ENCODE data around the gene CPNE1. TPM values are rescaled to one million over a fixed set of nuclear protein-coding genes. Genes with fewer than 3 reads are reported as not detected.
A peak's percentile ranks its signal among the peaks of the same experiment; 100 is the strongest.
"Not testable (repeated sequence)": the region's sequence is repeated elsewhere in the genome, so short reads cannot be mapped to it uniquely, and the experiment has no call there.

Gene CPNE1
- total RNA-seq, 1 donor from 2014 or later, result 116 TPM

DNA sequence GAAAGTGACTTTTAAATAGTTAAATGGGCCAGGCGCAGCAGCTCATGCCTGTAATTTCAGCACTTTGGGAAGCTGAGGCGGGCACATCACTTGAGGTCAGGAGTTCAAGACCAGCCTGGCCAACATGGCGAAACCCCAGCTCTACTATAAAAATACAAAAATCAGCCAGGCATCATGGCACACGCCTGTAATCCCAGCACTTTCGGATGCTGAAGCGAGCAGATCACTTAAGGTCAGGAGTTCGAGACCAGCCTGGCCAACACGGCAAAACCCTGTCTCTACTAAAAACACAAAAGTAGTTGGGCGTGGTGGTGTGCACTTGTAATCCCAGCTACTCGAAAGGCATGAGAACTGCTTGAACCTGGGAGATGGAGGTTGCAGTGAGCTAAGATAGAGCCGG lies 41.2 kb upstream of the CPNE1 start:
- H3K9ac ChIP-seq (ENCODE audit: low read depth in 1 of 3, low read length in 3 of 3); H3K27me3 ChIP-seq (ENCODE audit: control insufficient read depth in 3 of 3, insufficient read depth in 3 of 3, low read length in 3 of 3); H3K4me1 ChIP-seq (ENCODE audit: control insufficient read depth in 3 of 3, insufficient read depth in 3 of 3, low read length in 3 of 3); H3K9me3 ChIP-seq (ENCODE audit: control insufficient read depth in 3 of 3, low read length in 3 of 3); H3K27ac ChIP-seq (ENCODE audit: low read depth, low read length); H3K4me3 ChIP-seq (ENCODE audit: low read length in 3 of 3): not testable (repeated sequence)
- H3K36me3 ChIP-seq (ENCODE audit: control insufficient read depth in 3 of 3, insufficient read depth in 3 of 3, low read length in 3 of 3), result peaks cover 33 to 59% (median 59%) of the 10 kb centered on the region in 3 donors

GRCh38 chr20:35704514-35705261 lies 40.0 kb upstream of the CPNE1 start:
- no peaks in the 10 kb centered on the region for H3K9me3 ChIP-seq (ENCODE audit: control insufficient read depth in 3 of 3, low read length in 3 of 3)
- no peak overlapping the region for H3K27ac ChIP-seq (ENCODE audit: low read depth, low read length)
- no peak overlapping the region for H3K9ac ChIP-seq (ENCODE audit: low read depth in 1 of 3, low read length in 3 of 3)
- H3K4me3 ChIP-seq (ENCODE audit: low read length in 3 of 3), result no peak overlapping the region
- H3K4me1 ChIP-seq (ENCODE audit: control insufficient read depth in 3 of 3, insufficient read depth in 3 of 3, low read length in 3 of 3), result peaks cover 17% of the 10 kb centered on the region in 3 donors
- H3K27me3 ChIP-seq (ENCODE audit: control insufficient read depth in 3 of 3, insufficient read depth in 3 of 3, low read length in 3 of 3), result no peaks in the 10 kb centered on the region
- peaks cover 33 to 48% (median 48%) of the 10 kb centered on the region in 3 donors for H3K36me3 ChIP-seq (ENCODE audit: control insufficient read depth in 3 of 3, insufficient read depth in 3 of 3, low read length in 3 of 3)

GRCh38 chr20:35702824-35703695 lies 38.4 kb upstream of the CPNE1 start:
- Histone ChIP-seq H3K9me3 (ENCODE audit: control insufficient read depth in 3 of 3, low read length in 3 of 3) (no peaks in the 10 kb centered on the region), H3K27ac (ENCODE audit: low read depth, low read length) (peak overlapping the region; percentile 8), H3K27me3 (ENCODE audit: control insufficient read depth in 3 of 3, insufficient read depth in 3 of 3, low read length in 3 of 3) (no peaks in the 10 kb centered on the region), H3K4me1 (ENCODE audit: control insufficient read depth in 3 of 3, insufficient read depth in 3 of 3, low read length in 3 of 3) (peaks cover 24 to 26% (median 25%) of the 10 kb centered on the region in 3 donors), H3K9ac (ENCODE audit: low read depth in 1 of 3, low read length in 3 of 3) (no peak overlapping the region), H3K36me3 (ENCODE audit: control insufficient read depth in 3 of 3, insufficient read depth in 3 of 3, low read length in 3 of 3) (peaks cover 32 to 37% (median 34%) of the 10 kb centered on the region in 3 donors), H3K4me3 (ENCODE audit: low read length in 3 of 3) (no peak overlapping the region)

DNA sequence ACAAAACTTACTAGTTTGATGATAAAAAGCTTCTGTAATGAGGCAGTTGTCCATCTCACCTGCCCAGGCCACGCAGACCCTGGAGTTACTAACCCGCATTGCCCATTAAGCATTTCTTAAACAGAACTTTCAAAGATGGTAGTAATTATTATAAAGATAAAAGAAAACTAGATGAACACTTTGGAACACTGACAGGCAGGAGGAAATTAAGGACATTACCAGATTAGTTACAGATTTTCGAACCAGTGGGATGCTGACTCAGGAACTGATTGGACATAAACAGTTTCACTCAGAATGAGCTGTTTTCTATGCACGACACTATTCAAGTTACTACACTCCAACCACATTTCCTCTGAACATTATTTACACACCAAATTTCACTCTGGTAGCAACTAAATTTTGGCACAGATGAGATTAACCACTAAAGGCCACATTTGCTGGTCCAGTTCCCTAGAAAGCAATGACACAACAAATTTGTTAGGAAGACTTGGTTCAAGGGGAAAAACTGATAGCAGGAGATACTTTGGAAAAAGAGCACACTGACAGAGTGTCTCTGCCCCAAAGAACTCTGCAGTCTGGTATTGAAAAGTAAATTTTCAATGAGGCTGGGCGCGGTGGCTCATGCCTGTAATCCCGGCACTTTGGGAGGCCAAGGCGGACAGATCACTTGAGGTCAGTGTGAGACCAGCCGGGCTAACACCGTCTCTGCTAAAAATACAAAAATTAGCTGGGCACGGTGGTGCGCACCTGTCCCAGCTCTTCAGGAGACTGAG lies 37.5 kb upstream of the CPNE1 start:
- Histone ChIP-seq H3K4me1 (ENCODE audit: control insufficient read depth in 3 of 3, insufficient read depth in 3 of 3, low read length in 3 of 3) (peaks cover 30 to 33% (median 33%) of the 10 kb centered on the region in 3 donors), H3K9me3 (ENCODE audit: control insufficient read depth in 3 of 3, low read length in 3 of 3) (no peaks in the 10 kb centered on the region), H3K27me3 (ENCODE audit: control insufficient read depth in 3 of 3, insufficient read depth in 3 of 3, low read length in 3 of 3) (no peaks in the 10 kb centered on the region), H3K9ac (ENCODE audit: low read depth in 1 of 3, low read length in 3 of 3) (no peak overlapping the region), H3K4me3 (ENCODE audit: low read length in 3 of 3) (no peak overlapping the region), H3K27ac (ENCODE audit: low read depth, low read length) (peak overlapping the region; percentile 8), H3K36me3 (ENCODE audit: control insufficient read depth in 3 of 3, insufficient read depth in 3 of 3, low read length in 3 of 3) (peaks cover 30 to 38% (median 37%) of the 10 kb centered on the region in 3 donors)

DNA sequence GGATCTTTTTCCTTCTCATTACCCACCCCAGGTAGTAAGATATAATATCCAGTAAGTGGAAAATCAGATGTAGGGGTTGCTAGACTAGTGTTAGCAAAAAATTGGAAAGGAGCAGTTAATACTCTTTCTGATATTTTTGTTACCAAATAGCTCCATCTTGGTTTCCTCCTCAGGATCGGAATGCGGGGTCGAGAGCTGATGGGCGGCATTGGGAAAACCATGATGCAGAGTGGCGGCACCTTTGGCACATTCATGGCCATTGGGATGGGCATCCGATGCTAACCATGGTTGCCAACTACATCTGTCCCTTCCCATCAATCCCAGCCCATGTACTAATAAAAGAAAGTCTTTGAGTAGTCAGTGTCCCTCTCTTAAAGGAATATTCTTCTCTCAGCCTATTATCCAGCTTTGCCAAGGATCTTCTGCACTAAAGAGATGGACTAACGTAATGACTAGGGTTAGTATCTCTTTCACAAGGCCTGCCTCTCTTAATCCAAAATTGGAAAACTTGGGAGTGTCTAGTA lies 36.0 kb upstream of the CPNE1 start:
- Histone ChIP-seq H3K4me1 (ENCODE audit: control insufficient read depth in 3 of 3, insufficient read depth in 3 of 3, low read length in 3 of 3) (peaks cover 33 to 34% (median 33%) of the 10 kb centered on the region in 3 donors), H3K4me3 (ENCODE audit: low read length in 3 of 3) (no peak overlapping the region), H3K9ac (ENCODE audit: low read depth in 1 of 3, low read length in 3 of 3) (peak overlapping the region in 1 of 3 donors; percentile 98), H3K27ac (ENCODE audit: low read depth, low read length) (no peak overlapping the region), H3K27me3 (ENCODE audit: control insufficient read depth in 3 of 3, insufficient read depth in 3 of 3, low read length in 3 of 3) (no peaks in the 10 kb centered on the region), H3K9me3 (ENCODE audit: control insufficient read depth in 3 of 3, low read length in 3 of 3) (no peaks in the 10 kb centered on the region), H3K36me3 (ENCODE audit: control insufficient read depth in 3 of 3, insufficient read depth in 3 of 3, low read length in 3 of 3) (peaks cover 27 to 34% (median 32%) of the 10 kb centered on the region in 3 donors)

DNA sequence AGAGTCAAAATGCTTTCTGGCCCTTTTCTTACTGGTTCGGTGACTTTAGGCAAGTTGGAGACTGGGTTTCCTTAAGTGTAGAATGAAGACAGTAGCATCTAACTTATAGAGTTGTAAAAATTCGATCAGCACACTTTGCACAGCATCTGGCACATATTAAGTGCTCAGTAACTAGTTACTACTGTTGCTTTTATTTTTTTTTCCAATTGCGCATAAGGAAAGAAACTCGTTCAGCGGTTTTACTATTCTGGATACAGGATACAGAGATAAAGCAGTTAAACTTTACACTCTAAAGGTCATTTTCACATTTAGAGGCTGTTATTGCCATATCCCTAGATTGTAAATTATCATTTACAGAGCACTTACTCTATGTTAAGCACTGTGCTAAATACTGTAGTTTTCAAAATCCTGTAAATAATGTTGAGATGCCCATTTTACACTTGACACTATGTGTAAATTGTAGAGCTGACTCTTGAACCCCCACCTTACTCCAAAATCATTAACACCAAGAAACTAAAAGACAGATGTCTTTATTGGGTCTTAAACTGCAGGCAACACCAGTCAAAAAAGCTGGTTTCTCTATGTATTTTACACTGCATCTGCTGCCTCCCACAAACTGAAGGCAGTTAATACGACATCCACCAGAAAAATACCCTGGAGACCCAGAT lies 35.4 kb upstream of the CPNE1 start:
- peaks cover 33 to 34% (median 33%) of the 10 kb centered on the region in 3 donors for H3K4me1 ChIP-seq (ENCODE audit: control insufficient read depth in 3 of 3, insufficient read depth in 3 of 3, low read length in 3 of 3)
- no peaks in the 10 kb centered on the region for H3K9me3 ChIP-seq (ENCODE audit: control insufficient read depth in 3 of 3, low read length in 3 of 3)
- H3K27me3 ChIP-seq (ENCODE audit: control insufficient read depth in 3 of 3, insufficient read depth in 3 of 3, low read length in 3 of 3), result no peaks in the 10 kb centered on the region
- peak overlapping the region; percentile 90 to 99 (median 98) for H3K9ac ChIP-seq (ENCODE audit: low read depth in 1 of 3, low read length in 3 of 3)
- peak overlapping the region; percentile 95 for H3K27ac ChIP-seq (ENCODE audit: low read depth, low read length)
- peaks cover 29 to 33% (median 32%) of the 10 kb centered on the region in 3 donors for H3K36me3 ChIP-seq (ENCODE audit: control insufficient read depth in 3 of 3, insufficient read depth in 3 of 3, low read length in 3 of 3)
- peak overlapping the region; percentile 79 to 98 (median 96) for H3K4me3 ChIP-seq (ENCODE audit: low read length in 3 of 3)

DNA sequence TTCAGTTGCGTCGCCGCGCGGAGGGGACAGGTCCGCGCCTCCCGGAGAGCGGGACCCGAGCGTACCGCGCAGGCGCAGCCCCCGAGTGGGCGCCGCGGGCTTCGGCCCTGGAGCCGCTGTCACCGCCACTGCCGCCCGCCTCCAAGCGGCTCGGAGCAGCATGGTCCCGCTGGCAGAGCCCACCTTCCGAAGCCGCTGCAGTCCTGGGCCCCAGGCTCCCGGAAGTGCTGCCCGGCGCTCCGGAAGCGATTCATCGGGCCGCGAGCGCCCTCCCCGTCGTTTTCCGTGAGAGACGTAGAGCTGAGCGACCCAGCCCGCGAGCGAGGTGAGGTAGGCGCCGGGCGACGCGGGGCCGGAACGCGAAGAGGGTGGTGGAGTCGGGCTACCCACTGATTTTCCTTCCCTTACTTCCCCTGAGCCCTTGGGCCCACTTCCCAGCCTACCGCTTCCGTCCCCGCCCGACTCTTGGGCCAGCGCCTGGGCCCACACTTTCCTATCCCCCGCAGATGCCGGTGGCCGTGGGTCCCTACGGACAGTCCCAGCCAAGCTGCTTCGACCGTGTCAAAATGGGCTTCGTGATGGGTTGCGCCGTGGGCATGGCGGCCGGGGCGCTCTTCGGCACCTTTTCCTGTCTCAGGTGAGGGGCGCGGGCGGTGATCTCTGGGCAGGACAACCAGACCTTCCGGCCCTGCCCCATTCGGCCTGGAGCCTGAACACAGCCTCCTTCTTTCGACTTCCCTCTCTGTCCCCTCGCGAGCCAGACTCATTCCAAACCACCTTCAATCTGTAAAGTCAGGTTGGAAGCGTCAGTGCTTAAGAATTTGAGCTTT lies 34.6 kb upstream of the CPNE1 start, which contains the start of the genes NFS1 and ROMO1:
Gene NFS1, minus strand, starts transcription at position 226 of the 830 bp plus-strand sequence. Its CDS starts 64 bp downstream, at position 162.
Gene ROMO1, plus strand, starts transcription at position 279 of the 830 bp plus-strand sequence. Its CDS starts 228 bp downstream, at position 507.
- H3K36me3 ChIP-seq (ENCODE audit: control insufficient read depth in 3 of 3, insufficient read depth in 3 of 3, low read length in 3 of 3), result peaks cover 26 to 30% (median 27%) of the 10 kb centered on the region in 3 donors
- peak within 1 kb of the TSS; percentile 79 to 98 (median 96) for H3K4me3 ChIP-seq (ENCODE audit: low read length in 3 of 3)
- H3K9me3 ChIP-seq (ENCODE audit: control insufficient read depth in 3 of 3, low read length in 3 of 3), result no peaks in the 10 kb centered on the region
- peaks cover 33 to 34% (median 33%) of the 10 kb centered on the region in 3 donors for H3K4me1 ChIP-seq (ENCODE audit: control insufficient read depth in 3 of 3, insufficient read depth in 3 of 3, low read length in 3 of 3)
- peak within 1 kb of the TSS; percentile 90 to 99 (median 98) for H3K9ac ChIP-seq (ENCODE audit: low read depth in 1 of 3, low read length in 3 of 3)
- H3K27me3 ChIP-seq (ENCODE audit: control insufficient read depth in 3 of 3, insufficient read depth in 3 of 3, low read length in 3 of 3), result no peaks in the 10 kb centered on the region
- peak within 1 kb of the TSS; percentile 95 for H3K27ac ChIP-seq (ENCODE audit: low read depth, low read length)

- H3K9ac ChIP-seq (ENCODE audit: low read depth in 1 of 3, low read length in 3 of 3), result peak overlapping the region; percentile 90 to 99 (median 98)
- H3K27ac ChIP-seq (ENCODE audit: low read depth, low read length), result peak overlapping the region; percentile 95
- H3K4me1 ChIP-seq (ENCODE audit: control insufficient read depth in 3 of 3, insufficient read depth in 3 of 3, low read length in 3 of 3), result peaks cover 33 to 34% (median 33%) of the 10 kb centered on the region in 3 donors
- no peaks in the 10 kb centered on the region for H3K9me3 ChIP-seq (ENCODE audit: control insufficient read depth in 3 of 3, low read length in 3 of 3)
- peak overlapping the region; percentile 79 to 98 (median 96) for H3K4me3 ChIP-seq (ENCODE audit: low read length in 3 of 3)
- no peaks in the 10 kb centered on the region for H3K27me3 ChIP-seq (ENCODE audit: control insufficient read depth in 3 of 3, insufficient read depth in 3 of 3, low read length in 3 of 3)
- peaks cover 21 to 32% (median 23%) of the 10 kb centered on the region in 3 donors for H3K36me3 ChIP-seq (ENCODE audit: control insufficient read depth in 3 of 3, insufficient read depth in 3 of 3, low read length in 3 of 3)
Measured at GRCh38 chr20:35698298-35699126, 33.8 kb upstream of the CPNE1 start.

Data from skeletal muscle tissue (tissue), 4 donors.